OCI-LY1 (cell line): ENCODE measurements around the gene OR2D2.

Experiments used
- H2AFZ ChIP-seq: fragments of 200-600 bp; sonication (generic), shearing (Covaris generic); 2 replicates; pipeline ENCODE4 v1.6.0; 2014; ENCODE audit warnings: antibody characterized with exemption, mild to moderate bottlenecking, low read length
- H3F3A ChIP-seq: fragments of 200-600 bp; sonication (generic), shearing (Covaris generic); 2 replicates; pipeline ENCODE4 v1.6.0; 2014; ENCODE audit warnings: mild to moderate bottlenecking, antibody characterized with exemption, low read length, moderate library complexity; ENCODE audit not compliant: insufficient read depth
- H3K27ac ChIP-seq: fragments of 200-600 bp; sonication (generic); 2 replicates; pipeline ENCODE4 v1.5.1; 2014; ENCODE audit warnings: low read length, mixed run types, mild to moderate bottlenecking, low read depth; ENCODE audit not compliant: poor library complexity, severe bottlenecking
- H3K27me3 ChIP-seq: fragments of 200-600 bp; sonication (generic); 2 replicates; pipeline ENCODE4 v1.6.0; 2014; ENCODE audit warnings: antibody characterized with exemption, mild to moderate bottlenecking, low read length, moderate library complexity; ENCODE audit not compliant: insufficient read depth
- H3K36me3 ChIP-seq: fragments of 200-600 bp; sonication (generic); 2 replicates; pipeline ENCODE4 v1.6.1; 2014; ENCODE audit warnings: mild to moderate bottlenecking, antibody characterized with exemption, low read length, moderate library complexity, mixed read lengths; ENCODE audit not compliant: insufficient read depth
- H3K4me1 ChIP-seq: fragments of 200-600 bp; sonication (generic); 2 replicates; pipeline ENCODE4 v1.5.1; 2014; ENCODE audit warnings: mild to moderate bottlenecking, low read length, moderate library complexity; ENCODE audit not compliant: insufficient read depth, severe bottlenecking
- H3K4me2 ChIP-seq: fragments of 200-600 bp; sonication (generic), shearing (Covaris generic); 2 replicates; pipeline ENCODE4 v1.6.1; 2014; ENCODE audit warnings: low read length
- H3K4me3 ChIP-seq: fragments of 200-600 bp; sonication (generic); 2 replicates; pipeline ENCODE4 v1.5.1; 2014; ENCODE audit warnings: low read length, low read depth, mild to moderate bottlenecking, mixed read lengths; ENCODE audit not compliant: poor library complexity, severe bottlenecking
- H3K79me2 ChIP-seq: fragments of 200-600 bp; shearing (Covaris generic); 2 replicates; pipeline ENCODE4 v1.6.1; 2016; ENCODE audit warnings: mixed run types, low read length, mixed read lengths; ENCODE audit not compliant: insufficient read depth
- H3K9ac ChIP-seq: fragments of 200-600 bp; sonication (generic), shearing (Covaris generic); 2 replicates; pipeline ENCODE4 v1.6.1; 2014; ENCODE audit warnings: mild to moderate bottlenecking, low read length, mixed read lengths
- H3K9me2 ChIP-seq: fragments of 200-600 bp; sonication (generic), shearing (Covaris generic); 2 replicates; pipeline ENCODE4 v1.6.1; 2014; ENCODE audit warnings: low read depth, mild to moderate bottlenecking, low read length, mixed read lengths
- H3K9me3 ChIP-seq: fragments of 200-600 bp; shearing (Covaris generic); 2 replicates; pipeline ENCODE4 v1.6.1; 2014; ENCODE audit warnings: low read length, mixed read lengths
- H4K20me1 ChIP-seq: fragments of 200-600 bp; sonication (generic), shearing (Covaris generic); 2 replicates; pipeline ENCODE4 v1.6.0; 2016; ENCODE audit warnings: mild to moderate bottlenecking, low read length; ENCODE audit not compliant: insufficient read depth
- EZH2 ChIP-seq: fragments of 200-600 bp; sonication (generic), shearing (Covaris generic); IDR thresholded peaks from 2 replicates; pipeline ENCODE4 v1.8.0; 2017; ENCODE audit warnings: borderline replicate concordance, mixed run types, mild to moderate bottlenecking, antibody characterized with exemption, low read length, moderate library complexity, mixed read lengths
- TF ChIP-seq, protein P1 (sequence below): fragments of 200-600 bp; sonication (generic), shearing (Covaris generic); IDR thresholded peaks from 2 replicates; pipeline ENCODE4 v1.5.1; 2017; ENCODE audit warnings: mild to moderate bottlenecking, antibody characterized with exemption, low read length, moderate library complexity, mixed read lengths

Gene OR2D2

GRCh38 chr11:6864438-6864837 is 27.9 kb downstream of the OR2D2 start:
- Histone ChIP-seq H3K9ac (no peak overlapping the region), H3K4me2 (no peak overlapping the region), H2AFZ (no peak overlapping the region), H3K4me1 (no peaks in the 10 kb centered on the region), H3F3A (no peaks in the 10 kb centered on the region), H3K79me2 (no peaks in the 10 kb centered on the region), H3K27ac (no peak overlapping the region), H3K9me2 (no peaks in the 10 kb centered on the region), H4K20me1 (no peaks in the 10 kb centered on the region), H3K9me3 (no peaks in the 10 kb centered on the region), H3K4me3 (no peak overlapping the region), H3K36me3 (no peaks in the 10 kb centered on the region), H3K27me3 (no peaks in the 10 kb centered on the region)
- TF ChIP-seq EZH2, result no peak
- TF ChIP-seq, protein P1, sequence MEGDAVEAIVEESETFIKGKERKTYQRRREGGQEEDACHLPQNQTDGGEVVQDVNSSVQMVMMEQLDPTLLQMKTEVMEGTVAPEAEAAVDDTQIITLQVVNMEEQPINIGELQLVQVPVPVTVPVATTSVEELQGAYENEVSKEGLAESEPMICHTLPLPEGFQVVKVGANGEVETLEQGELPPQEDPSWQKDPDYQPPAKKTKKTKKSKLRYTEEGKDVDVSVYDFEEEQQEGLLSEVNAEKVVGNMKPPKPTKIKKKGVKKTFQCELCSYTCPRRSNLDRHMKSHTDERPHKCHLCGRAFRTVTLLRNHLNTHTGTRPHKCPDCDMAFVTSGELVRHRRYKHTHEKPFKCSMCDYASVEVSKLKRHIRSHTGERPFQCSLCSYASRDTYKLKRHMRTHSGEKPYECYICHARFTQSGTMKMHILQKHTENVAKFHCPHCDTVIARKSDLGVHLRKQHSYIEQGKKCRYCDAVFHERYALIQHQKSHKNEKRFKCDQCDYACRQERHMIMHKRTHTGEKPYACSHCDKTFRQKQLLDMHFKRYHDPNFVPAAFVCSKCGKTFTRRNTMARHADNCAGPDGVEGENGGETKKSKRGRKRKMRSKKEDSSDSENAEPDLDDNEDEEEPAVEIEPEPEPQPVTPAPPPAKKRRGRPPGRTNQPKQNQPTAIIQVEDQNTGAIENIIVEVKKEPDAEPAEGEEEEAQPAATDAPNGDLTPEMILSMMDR, result no peak

DNA sequence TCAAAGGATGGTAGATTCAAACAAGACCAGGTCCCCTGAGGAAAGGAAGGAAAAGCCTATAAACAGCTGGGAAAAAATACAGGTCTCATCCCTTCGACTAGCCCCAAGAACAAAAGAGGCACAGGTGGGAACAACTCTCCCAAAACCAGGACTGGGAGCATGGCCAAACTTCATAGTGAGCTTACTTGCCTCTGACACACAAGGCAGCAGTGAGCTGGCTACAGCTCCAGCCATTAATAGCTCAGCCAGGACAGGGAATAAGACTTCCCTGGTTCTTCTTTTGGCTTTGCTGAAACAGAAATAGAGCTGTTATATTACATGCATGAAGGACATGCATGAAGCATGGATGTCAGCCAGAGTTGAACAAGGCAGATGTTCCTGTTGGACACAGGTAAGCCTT is 29.3 kb downstream of the OR2D2 start, which contains the start of gene OR10A2:
Gene OR10A2 (plus strand): TSS at position 97 of the 400 bp plus-strand sequence. CDS start 6,698 bp downstream, outside the sequence.
- no peak for TF ChIP-seq EZH2
- TF ChIP-seq, protein P1, result no peak
- Histone ChIP-seq H3K27ac (no peak within 1 kb of the TSS), H3K36me3 (no peaks in the 10 kb centered on the region), H4K20me1 (no peaks in the 10 kb centered on the region), H3K4me2 (no peak within 1 kb of the TSS), H3F3A (no peaks in the 10 kb centered on the region), H3K27me3 (no peaks in the 10 kb centered on the region), H3K9ac (no peak within 1 kb of the TSS), H3K79me2 (no peaks in the 10 kb centered on the region), H3K9me2 (no peaks in the 10 kb centered on the region), H3K4me3 (no peak within 1 kb of the TSS), H2AFZ (no peak within 1 kb of the TSS), H3K4me1 (no peaks in the 10 kb centered on the region), H3K9me3 (no peaks in the 10 kb centered on the region)

DNA sequence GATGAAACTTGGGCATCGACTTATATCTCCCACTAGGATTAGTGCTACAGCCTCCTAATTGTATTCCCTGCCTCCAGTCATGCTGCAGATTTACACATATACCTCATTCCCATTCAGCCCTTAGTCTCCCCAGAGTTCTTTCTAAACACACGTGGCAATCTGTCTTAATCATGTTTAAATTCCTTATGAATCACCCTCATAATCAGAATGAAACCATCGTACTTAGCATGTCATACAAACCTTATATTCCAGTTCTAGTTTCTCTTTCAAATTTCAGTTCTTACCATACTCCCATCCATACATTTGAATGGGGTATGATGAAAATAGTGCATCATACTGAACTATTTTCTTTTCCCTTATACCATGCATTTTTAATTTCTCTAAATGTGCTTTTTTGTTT is 35.4 kb downstream of the OR2D2 start:
- Histone ChIP-seq H3K27ac (no peak overlapping the region), H3F3A (no peaks in the 10 kb centered on the region), H3K27me3 (no peaks in the 10 kb centered on the region), H3K9ac (no peak overlapping the region), H3K9me3 (peaks cover 6% of the 10 kb centered on the region), H3K4me3 (no peak overlapping the region), H4K20me1 (no peaks in the 10 kb centered on the region), H3K4me1 (no peaks in the 10 kb centered on the region), H3K4me2 (no peak overlapping the region), H2AFZ (no peak overlapping the region), H3K36me3 (no peaks in the 10 kb centered on the region), H3K79me2 (no peaks in the 10 kb centered on the region), H3K9me2 (no peaks in the 10 kb centered on the region)
- TF ChIP-seq, protein P1, result no peak
- TF ChIP-seq EZH2, result no peak
